ENCODE data around the gene CSH1.

CSH1 gene

GRCh38 chr17:63855185-63855584 is 41.2 kb downstream of the CSH1 start:
- FAIRE-seq = no peak

- no peak for FAIRE-seq
Observed at GRCh38 chr17:63854709-63855108, 41.7 kb downstream of the CSH1 start.

GRCh38 chr17:63853260-63853659 is 43.1 kb downstream of the CSH1 start:
- no peak for FAIRE-seq

GRCh38 chr17:63850401-63850800 is 46.0 kb downstream of the CSH1 start:
- no peak for FAIRE-seq

GRCh38 chr17:63848834-63849689 is 47.3 kb downstream of the CSH1 start:
- no peak for FAIRE-seq

GRCh38 chr17:63847525-63848249 is 48.7 kb downstream of the CSH1 start:
- FAIRE-seq = no peak

- FAIRE-seq = no peak
Observed at GRCh38 chr17:63845509-63845908, 50.9 kb downstream of the CSH1 start.

All from TTC549 (cell line).